Adrenal gland (tissue), 5 donors: ENCODE data around the gene CA14.

Experiments
- CTCF ChIP-seq, 6 experiments: fragments of 450-650 bp in 4 of 6; fragments of 200-600 bp in 2 of 6; sonication (generic) in 1 of 6; IDR thresholded peaks; 1 replicate in 5 of 6; 2 replicates in 1 of 6; pipeline versions ENCODE4 v1.5.1 to v1.8.0; 2016 to 2021; ENCODE audit warnings: antibody characterized with exemption in 6 of 6, mild to moderate bottlenecking in 2 of 6, moderate library complexity in 1 of 6
- POLR2A ChIP-seq, 2 donors: fragments of 450-650 bp; IDR thresholded peaks; one replicate each; pipeline ENCODE4 v1.6.1; 2017; ENCODE audit warnings: antibody characterized with exemption in 2 of 2, mild to moderate bottlenecking in 2 of 2, moderate library complexity in 1 of 2
- donor health status: DM: no; HTN: no; CAD: no.

- TF ChIP-seq CTCF (IDR thresholded peaks at IDR 0.05) (no peak), POLR2A (IDR thresholded peaks at IDR 0.05) (no peak)
Observed at GRCh38 chr1:150227228-150227627, 30.3 kb upstream of the CA14 start.
